Hematopoietic multipotent progenitor cell treated with erythropoietin and hydrocortisone succinate and interleukin-3 and kit ligand, for 15 days (in vitro differentiated cells): ENCODE results near the gene AOPEP.

Source experiments
- DNase-seq: peaks from one replicate; pipeline ENCODE4 v3.0.0-alpha.2; 2015; ENCODE audit warnings: low spot score

The AOPEP gene

GRCh38 chr9:95062596-95063065, 336.1 kb downstream of the AOPEP start:
- no peak for DNase-seq

- no peak for DNase-seq
Measured at GRCh38 chr9:95063300-95063699, 336.8 kb downstream of the AOPEP start.

GRCh38 chr9:95065224-95065623, 338.7 kb downstream of the AOPEP start:
- DNase-seq = no peak

GRCh38 chr9:95067057-95067456, 340.6 kb downstream of the AOPEP start:
- no peak for DNase-seq

- DNase-seq = no peak
Measured at GRCh38 chr9:95067897-95068296, 341.4 kb downstream of the AOPEP start.

- DNase-seq = no peak
Measured at GRCh38 chr9:95070549-95071021, 344.1 kb downstream of the AOPEP start.

GRCh38 chr9:95071450-95071849, 345.0 kb downstream of the AOPEP start:
- no peak for DNase-seq

- no peak for DNase-seq
Measured at GRCh38 chr9:95071925-95072324, 345.4 kb downstream of the AOPEP start.

- DNase-seq = no peak
Measured at GRCh38 chr9:95073042-95073607, 346.6 kb downstream of the AOPEP start.

GRCh38 chr9:95073918-95074317, 347.4 kb downstream of the AOPEP start:
- DNase-seq = no peak

- DNase-seq = no peak
Measured at GRCh38 chr9:95074632-95075031, 348.1 kb downstream of the AOPEP start.

- no peak for DNase-seq
Measured at GRCh38 chr9:95075700-95076099, 349.2 kb downstream of the AOPEP start.

GRCh38 chr9:95076696-95077052, 350.2 kb downstream of the AOPEP start:
- no peak for DNase-seq

GRCh38 chr9:95077053-95077765, 350.7 kb downstream of the AOPEP start:
- DNase-seq = no peak

GRCh38 chr9:95077766-95078370, 351.4 kb downstream of the AOPEP start:
- DNase-seq = no peak

GRCh38 chr9:95078511-95078910, 352.0 kb downstream of the AOPEP start:
- no peak for DNase-seq

- DNase-seq = no peak
Measured at GRCh38 chr9:95078939-95079338, 352.4 kb downstream of the AOPEP start.

- DNase-seq = no peak
Measured at GRCh38 chr9:95079461-95079860, 353.0 kb downstream of the AOPEP start.

- DNase-seq = no peak
Measured at GRCh38 chr9:95080961-95081647, 354.6 kb downstream of the AOPEP start.

- no peak for DNase-seq
Measured at GRCh38 chr9:95081998-95082397, 355.5 kb downstream of the AOPEP start.

- no peak for DNase-seq
Measured at GRCh38 chr9:95082401-95083084, 356.0 kb downstream of the AOPEP start.

- no peak for DNase-seq
Measured at GRCh38 chr9:95083086-95083768, 356.7 kb downstream of the AOPEP start.
